Kidney epithelial cell (primary cell): Measurements from ENCODE around the gene CACNB4. TPM values are rescaled to one million over a fixed set of nuclear protein-coding genes. Genes with fewer than 3 reads are reported as not detected.

Experiments
- DNase-seq: peaks from one replicate; pipeline ENCODE4 v3.0.0-alpha.2; 2010; ENCODE audit warnings: low read depth
- H3K27me3 ChIP-seq: 2 replicates; pipeline ENCODE4 v1.6.0; 2011; ENCODE audit warnings: low read length; ENCODE audit not compliant: control insufficient read depth, insufficient read depth
- H3K36me3 ChIP-seq: 2 replicates; pipeline ENCODE4 v1.5.1; 2011; ENCODE audit warnings: low read length; ENCODE audit not compliant: control insufficient read depth, insufficient read depth
- H3K4me3 ChIP-seq: 2 replicates; pipeline ENCODE4 v1.5.1; 2011; ENCODE audit warnings: low read depth, mild to moderate bottlenecking, control low read depth, low read length
- CTCF ChIP-seq: IDR thresholded peaks from 2 replicates; pipeline ENCODE4 v1.5.1; 2011; ENCODE audit warnings: mild to moderate bottlenecking, moderate library complexity, low read length, control low read depth, inconsistent platforms; ENCODE audit not compliant: insufficient read depth, poor library complexity, severe bottlenecking
- total RNA-seq: library from RNA; depleted of rRNA; stranded (reverse); fragments of >200 nt; gene quantifications from 2 replicates; pipeline ENCODE4 v1.2.3, GENCODE V29; 2015

Gene CACNB4
- total RNA-seq, 1 donor from 2014 or later, result 0.79 TPM

GRCh38 chr2:151805961-151806360 lies 292.9 kb downstream of the CACNB4 start:
- Histone ChIP-seq H3K4me3 (no peak overlapping the region), H3K36me3 (no peaks in the 10 kb centered on the region)
- no peak for DNase-seq

DNA sequence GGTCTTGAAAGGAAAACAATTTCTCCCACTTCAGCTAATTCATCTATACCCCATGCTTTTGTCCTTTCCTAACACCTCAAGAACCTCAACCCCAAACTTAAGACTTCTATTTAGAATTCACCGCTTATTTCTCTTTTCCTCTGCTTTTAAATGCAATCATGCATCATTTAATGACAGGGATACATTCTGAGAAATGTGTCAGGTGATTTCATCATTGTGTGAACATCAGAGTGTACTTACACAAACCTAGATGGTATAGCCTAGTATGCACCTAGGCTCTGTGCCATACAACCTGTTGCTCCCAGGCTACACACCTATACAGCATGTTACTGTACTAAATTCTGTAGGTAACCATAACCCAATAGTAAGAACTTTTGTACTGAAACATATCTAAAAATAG lies 293.5 kb downstream of the CACNB4 start:
- no peak for TF ChIP-seq CTCF
- H3K4me3 ChIP-seq, result no peak overlapping the region
- H3K36me3 ChIP-seq, result no peaks in the 10 kb centered on the region
- H3K27me3 ChIP-seq, result no peaks in the 10 kb centered on the region
- no peak for DNase-seq

More at GRCh38 chr2:151805961-151806360, 292.9 kb downstream of the CACNB4 start:
- no peak for TF ChIP-seq CTCF
- H3K27me3 ChIP-seq, result no peaks in the 10 kb centered on the region

DNA sequence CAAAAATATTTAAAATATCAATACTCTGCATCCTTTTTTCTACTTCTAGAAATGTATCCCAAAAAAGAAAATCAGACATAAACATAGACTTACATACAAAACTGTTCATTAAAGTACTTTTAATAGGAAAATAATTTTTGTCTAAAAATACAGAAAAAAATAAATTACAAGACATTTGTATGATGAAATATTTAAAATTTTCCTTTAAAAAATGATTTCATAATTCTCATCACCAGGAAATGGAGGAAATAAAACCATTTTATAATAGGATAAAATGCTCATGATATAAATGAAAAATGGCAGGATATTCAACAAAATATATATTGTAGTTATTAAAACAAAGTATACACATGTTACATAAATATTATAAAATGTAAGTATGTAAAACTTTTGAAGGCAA lies 295.0 kb downstream of the CACNB4 start:
- Histone ChIP-seq H3K27me3 (no peaks in the 10 kb centered on the region), H3K36me3 (no peaks in the 10 kb centered on the region), H3K4me3 (no peak overlapping the region)
- DNase-seq, result no peak
- TF ChIP-seq CTCF, result no peak

DNA sequence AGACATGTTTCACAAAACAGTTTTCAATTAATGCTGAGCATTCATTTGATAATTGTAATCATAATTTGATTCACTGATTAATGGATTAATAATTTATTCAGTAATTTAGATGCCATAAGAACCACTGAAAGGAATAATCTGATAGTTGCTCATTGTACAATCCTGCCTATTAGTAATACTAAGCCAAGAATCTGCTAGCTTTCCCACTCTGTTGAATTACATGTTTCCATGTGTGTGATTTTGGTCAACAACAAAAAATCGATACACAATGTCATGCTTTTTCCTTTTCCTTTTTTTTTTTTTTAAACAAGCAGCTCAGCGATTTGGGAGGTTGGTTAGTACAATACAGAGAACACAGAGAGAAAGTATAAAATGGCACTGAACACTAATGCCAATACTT lies 296.5 kb downstream of the CACNB4 start:
- no peaks in the 10 kb centered on the region for H3K27me3 ChIP-seq
- TF ChIP-seq CTCF, result no peak
- H3K36me3 ChIP-seq, result no peaks in the 10 kb centered on the region
- no peak for DNase-seq
- H3K4me3 ChIP-seq, result no peak overlapping the region

DNA sequence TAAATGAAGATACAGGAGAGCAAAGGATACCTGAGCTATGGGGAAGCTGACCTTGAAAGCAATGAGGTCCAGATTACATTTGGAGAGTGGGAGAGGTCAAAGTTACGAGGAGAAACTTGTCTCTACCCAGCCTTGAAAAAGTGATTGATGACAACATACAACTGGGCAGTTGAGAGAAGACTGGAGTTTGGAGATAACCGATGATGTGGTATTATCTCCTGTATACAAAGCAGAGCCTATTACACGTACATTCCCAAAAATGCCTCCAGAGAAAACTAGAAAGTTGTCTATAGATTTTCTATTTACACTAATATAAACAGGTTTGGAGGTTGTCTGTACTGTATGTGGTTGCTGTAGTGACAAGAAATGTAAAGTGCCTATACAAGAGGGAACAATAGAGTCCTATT lies 299.0 kb downstream of the CACNB4 start:
- no peak for DNase-seq
- no peak for TF ChIP-seq CTCF
- Histone ChIP-seq H3K36me3 (no peaks in the 10 kb centered on the region), H3K4me3 (no peak overlapping the region), H3K27me3 (no peaks in the 10 kb centered on the region)

GRCh38 chr2:151796774-151797173 lies 302.1 kb downstream of the CACNB4 start:
- TF ChIP-seq CTCF, result no peak
- no peak for DNase-seq
- no peak overlapping the region for H3K4me3 ChIP-seq
- no peaks in the 10 kb centered on the region for H3K27me3 ChIP-seq
- H3K36me3 ChIP-seq, result no peaks in the 10 kb centered on the region
